Measurements from ENCODE around the gene KRT12.

The KRT12 gene

GRCh38 chr17:40884708-40885512 is 17.9 kb upstream of the KRT12 start, which contains the start of gene KRT20:
TSS of gene KRT20 (minus strand) at chr17:40885242. CDS start at chr17:40885185, 57 bp downstream.
- ATAC-seq, result no peak
- TF ChIP-seq ZC3H10 (CRISPR knock-in tag; IDR thresholded peaks at IDR 0.05) (no peak), PPARA (CRISPR knock-in tag; IDR thresholded peaks at IDR 0.05; ENCODE audit: borderline replicate concordance) (no peak), TOX (CRISPR knock-in tag; IDR thresholded peaks at IDR 0.05; ENCODE audit: borderline replicate concordance) (no peak), POU6F1 (CRISPR knock-in tag; IDR thresholded peaks at IDR 0.05; ENCODE audit: borderline replicate concordance, low read depth) (no peak), ZNF70 (CRISPR knock-in tag; IDR thresholded peaks at IDR 0.05) (no peak), RARB (CRISPR knock-in tag; IDR thresholded peaks at IDR 0.05) (no peak), GLIS3 (CRISPR knock-in tag; IDR thresholded peaks at IDR 0.05) (no peak), ZFP3 (CRISPR knock-in tag; IDR thresholded peaks at IDR 0.05) (no peak), CSDC2 (CRISPR knock-in tag; IDR thresholded peaks at IDR 0.05) (no peak), ESRRG (CRISPR knock-in tag; IDR thresholded peaks at IDR 0.05) (no peak), OSR1 (CRISPR knock-in tag; IDR thresholded peaks at IDR 0.05) (no peak), CREB5 (CRISPR knock-in tag; IDR thresholded peaks at IDR 0.05; ENCODE audit: low read depth) (no peak), TSHZ2 (CRISPR knock-in tag; IDR thresholded peaks at IDR 0.05) (no peak), PATZ1 (CRISPR knock-in tag; IDR thresholded peaks at IDR 0.05; ENCODE audit: borderline replicate concordance) (no peak)

- TF ChIP-seq ZNF70 (CRISPR knock-in tag; IDR thresholded peaks at IDR 0.05), result no peak
- no peak for TF ChIP-seq ZC3H10 (CRISPR knock-in tag; IDR thresholded peaks at IDR 0.05)
- TF ChIP-seq TCF4 (CRISPR knock-in tag; IDR thresholded peaks at IDR 0.05; ENCODE audit: borderline replicate concordance), result no peak
- ATAC-seq, result no peak
Measured at GRCh38 chr17:40883626-40884334, 16.8 kb upstream of the KRT12 start.

GRCh38 chr17:40883031-40883430 is 16.0 kb upstream of the KRT12 start:
- no peak for ATAC-seq
- no peak for TF ChIP-seq PPARA (CRISPR knock-in tag; IDR thresholded peaks at IDR 0.05; ENCODE audit: borderline replicate concordance)
- no peak for TF ChIP-seq ZFP3 (CRISPR knock-in tag; IDR thresholded peaks at IDR 0.05)
- TF ChIP-seq ZC3H10 (CRISPR knock-in tag; IDR thresholded peaks at IDR 0.05), result no peak
- no peak for TF ChIP-seq TSHZ2 (CRISPR knock-in tag; IDR thresholded peaks at IDR 0.05)
- no peak for TF ChIP-seq RARB (CRISPR knock-in tag; IDR thresholded peaks at IDR 0.05)
- no peak for TF ChIP-seq TCF4 (CRISPR knock-in tag; IDR thresholded peaks at IDR 0.05; ENCODE audit: borderline replicate concordance)
- TF ChIP-seq ARNTL (CRISPR knock-in tag; IDR thresholded peaks at IDR 0.05; ENCODE audit: borderline replicate concordance, low read depth), result no peak
- TF ChIP-seq GLIS3 (CRISPR knock-in tag; IDR thresholded peaks at IDR 0.05), result no peak

All from SK-N-SH treated with all-trans-retinoic acid at 6 μM for 48 hours (cell line).